Uterus (tissue), 4 donors: Measurements from ENCODE around the gene SPRR2G. TPM values are rescaled to one million over a fixed set of nuclear protein-coding genes. Genes with fewer than 3 reads are reported as not detected.
"Not testable (repeated sequence)": the region's sequence is repeated elsewhere in the genome, so short reads cannot be mapped to it uniquely, and the experiment has no call there.

Source experiments
- DNase-seq, 2 donors: peaks; one replicate each; pipeline ENCODE4 v3.0.0-alpha.2; 2019 to 2020
- H3K27ac ChIP-seq, 2 donors: fragments of 200-600 bp; sonication (generic); 1 replicate in 1 of 2; 2 replicates in 1 of 2; pipeline ENCODE4 v1.5.1; 2016 to 2018
- H3K27me3 ChIP-seq, 2 donors: fragments of 200-600 bp; sonication (generic); one replicate each; pipeline ENCODE4 v1.5.1; 2018 to 2019; ENCODE audit warnings: control low read depth in 1 of 2
- H3K36me3 ChIP-seq, 2 donors: fragments of 200-600 bp; sonication (generic); one replicate each; pipeline ENCODE4 v1.5.1; 2019; ENCODE audit warnings: control low read depth in 1 of 2
- H3K4me1 ChIP-seq, 2 donors: fragments of 200-600 bp; sonication (generic); one replicate each; pipeline ENCODE4 v1.5.1; 2018 to 2019; ENCODE audit warnings: control low read depth in 1 of 2
- H3K4me3 ChIP-seq, 2 donors: fragments of 200-600 bp; sonication (generic); 1 replicate in 1 of 2; 2 replicates in 1 of 2; pipeline ENCODE4 v1.5.1; 2018 to 2019; ENCODE audit warnings: mild to moderate bottlenecking in 1 of 2
- H3K9me3 ChIP-seq, 2 donors: fragments of 200-600 bp; sonication (generic); one replicate each; pipeline ENCODE4 v1.5.1; 2019; ENCODE audit warnings: control low read depth in 1 of 2
- POLR2A ChIP-seq, 2 donors: fragments of 450-650 bp; IDR thresholded peaks; one replicate each; pipeline ENCODE4 v1.6.1; 2016; ENCODE audit warnings: antibody characterized with exemption in 2 of 2, mild to moderate bottlenecking in 1 of 2, moderate library complexity in 1 of 2
- intact Hi-C: fragments of 100-400 bp; cut with DNase I; formaldehyde crosslinking; loops from one replicate; pipeline ENCODE4 v1.15.1; 2023; ENCODE audit warnings: low total_unique reads
- total RNA-seq, 4 donors: library from RNA; depleted of rRNA in 3 of 4; stranded (reverse); fragments of >200 nt in 3 of 4; gene quantifications; one replicate each; pipeline versions ENCODE4 v1.1.0 to v1.2.4, GENCODE V29; 2014 to 2023
- TF ChIP-seq, protein P1 (sequence below), 4 experiments: fragments of 200-600 bp in 2 of 4; fragments of 450-650 bp in 2 of 4; sonication (generic) in 2 of 4; IDR thresholded peaks; one replicate each; pipeline ENCODE4 v1.5.1; 2016 to 2019; ENCODE audit warnings: antibody characterized with exemption in 4 of 4, mild to moderate bottlenecking in 2 of 4, moderate library complexity in 1 of 4
- donor health status: DM: yes; HTN: yes; CAD: no.

SPRR2G gene
- not detected for total RNA-seq

DNA sequence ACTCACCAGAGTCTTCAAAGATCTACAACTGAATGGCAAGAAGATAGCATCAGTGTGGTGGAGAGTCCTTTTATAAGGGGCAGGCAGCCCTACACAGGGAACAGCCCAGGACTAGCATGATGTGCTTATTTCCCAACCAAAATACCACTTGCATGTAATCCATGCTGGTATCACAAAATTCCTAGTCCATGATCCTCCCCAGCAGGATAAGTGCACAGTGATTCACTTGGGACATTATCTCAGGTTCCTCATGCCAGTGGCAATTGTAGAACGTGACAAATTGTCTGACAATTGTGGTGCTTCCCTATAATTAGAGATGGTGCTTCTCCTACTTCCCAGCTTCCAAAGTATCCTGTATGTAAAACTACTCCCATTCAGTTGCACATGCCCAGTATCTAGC lies at the start of gene SPRR2G:
Gene SPRR2G (minus strand): TSS at position 45 of the 400 bp plus-strand sequence. CDS start 780 bp downstream, outside the sequence.
- Histone ChIP-seq H3K36me3 (no peaks in the 10 kb centered on the region), H3K4me3 (no peak within 1 kb of the TSS), H3K27me3 (no peaks in the 10 kb centered on the region), H3K4me1 (no peaks in the 10 kb centered on the region), H3K9me3 (no peaks in the 10 kb centered on the region), H3K27ac (no peak within 1 kb of the TSS)
- no peak for DNase-seq
- TF ChIP-seq, protein P1, sequence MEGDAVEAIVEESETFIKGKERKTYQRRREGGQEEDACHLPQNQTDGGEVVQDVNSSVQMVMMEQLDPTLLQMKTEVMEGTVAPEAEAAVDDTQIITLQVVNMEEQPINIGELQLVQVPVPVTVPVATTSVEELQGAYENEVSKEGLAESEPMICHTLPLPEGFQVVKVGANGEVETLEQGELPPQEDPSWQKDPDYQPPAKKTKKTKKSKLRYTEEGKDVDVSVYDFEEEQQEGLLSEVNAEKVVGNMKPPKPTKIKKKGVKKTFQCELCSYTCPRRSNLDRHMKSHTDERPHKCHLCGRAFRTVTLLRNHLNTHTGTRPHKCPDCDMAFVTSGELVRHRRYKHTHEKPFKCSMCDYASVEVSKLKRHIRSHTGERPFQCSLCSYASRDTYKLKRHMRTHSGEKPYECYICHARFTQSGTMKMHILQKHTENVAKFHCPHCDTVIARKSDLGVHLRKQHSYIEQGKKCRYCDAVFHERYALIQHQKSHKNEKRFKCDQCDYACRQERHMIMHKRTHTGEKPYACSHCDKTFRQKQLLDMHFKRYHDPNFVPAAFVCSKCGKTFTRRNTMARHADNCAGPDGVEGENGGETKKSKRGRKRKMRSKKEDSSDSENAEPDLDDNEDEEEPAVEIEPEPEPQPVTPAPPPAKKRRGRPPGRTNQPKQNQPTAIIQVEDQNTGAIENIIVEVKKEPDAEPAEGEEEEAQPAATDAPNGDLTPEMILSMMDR (IDR thresholded peaks at IDR 0.05), result no peak
- no peak for TF ChIP-seq POLR2A (IDR thresholded peaks at IDR 0.05)
- intact Hi-C loops, result no loop called here

DNA sequence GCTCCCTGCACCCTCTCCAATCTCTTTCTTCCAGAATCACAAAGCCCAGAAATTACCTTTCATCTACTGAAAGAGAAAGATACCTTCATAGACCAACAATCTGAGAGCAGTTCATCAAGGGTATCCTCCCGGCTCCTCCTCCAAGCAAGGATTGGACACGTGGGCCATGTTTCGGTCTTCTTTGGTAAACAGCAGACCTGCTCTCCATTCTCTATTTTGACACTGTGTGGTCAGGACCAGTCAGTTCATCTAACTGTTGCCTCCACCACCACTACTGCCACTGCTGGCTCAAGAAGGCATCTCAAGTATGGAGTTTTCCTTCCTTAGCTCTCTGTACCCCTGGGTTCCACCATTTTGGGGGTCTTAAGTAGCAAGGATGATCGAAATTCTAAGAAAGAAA lies 44.5 kb upstream of the SPRR2G start:
- no peak overlapping the region for H3K4me3 ChIP-seq
- no peak for TF ChIP-seq POLR2A (IDR thresholded peaks at IDR 0.05)
- TF ChIP-seq, protein P1 (IDR thresholded peaks at IDR 0.05), result no peak
- no peak for DNase-seq
- no peaks in the 10 kb centered on the region for H3K36me3 ChIP-seq
- intact Hi-C loops, result no loop called here
- H3K9me3 ChIP-seq, result no peaks in the 10 kb centered on the region
- H3K27me3 ChIP-seq, result no peaks in the 10 kb centered on the region
- no peaks in the 10 kb centered on the region for H3K4me1 ChIP-seq
- no peak overlapping the region for H3K27ac ChIP-seq

DNA sequence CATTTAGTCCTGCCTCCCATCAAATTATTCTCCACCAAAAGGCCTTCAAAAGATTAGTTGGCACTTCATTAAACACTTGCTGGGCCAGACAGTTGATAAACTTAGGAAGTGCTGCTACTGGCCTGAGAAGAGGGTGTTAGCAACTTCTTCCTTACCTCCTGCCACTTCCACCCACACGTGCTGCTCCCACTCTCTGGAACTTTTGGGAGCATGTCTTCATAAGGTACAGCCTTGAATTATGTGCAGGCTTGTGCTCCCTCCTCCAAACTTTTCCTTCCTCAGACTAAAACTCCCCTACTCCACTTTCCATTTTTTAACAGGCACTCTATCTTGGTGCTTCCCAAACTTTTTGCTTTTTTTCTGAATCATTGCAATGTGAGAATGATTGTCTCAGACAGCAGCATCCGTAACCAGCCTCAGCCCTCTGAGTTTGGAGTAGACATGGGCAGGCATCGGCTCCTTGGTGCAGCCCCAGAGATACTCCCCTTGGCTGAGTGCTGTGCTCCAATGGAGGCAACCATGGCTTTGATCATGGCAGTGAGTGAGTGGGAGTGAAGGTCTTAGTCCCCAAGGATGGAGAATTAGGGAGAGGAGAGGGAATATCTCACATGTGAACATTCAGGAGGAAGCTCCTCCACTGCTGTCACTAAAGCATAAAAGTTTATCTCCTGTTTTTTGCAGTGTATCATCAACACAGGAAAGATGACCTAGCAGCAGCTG lies 43.8 kb upstream of the SPRR2G start:
- TF ChIP-seq POLR2A (IDR thresholded peaks at IDR 0.05), result no peak
- TF ChIP-seq, protein P1 (IDR thresholded peaks at IDR 0.05), result no peak
- Histone ChIP-seq H3K9me3 (no peaks in the 10 kb centered on the region), H3K4me3 (no peak overlapping the region), H3K36me3 (no peaks in the 10 kb centered on the region), H3K27ac (no peak overlapping the region), H3K4me1 (no peaks in the 10 kb centered on the region), H3K27me3 (no peaks in the 10 kb centered on the region)
- intact Hi-C loops, result no loop called here
- DNase-seq, result no peak

DNA sequence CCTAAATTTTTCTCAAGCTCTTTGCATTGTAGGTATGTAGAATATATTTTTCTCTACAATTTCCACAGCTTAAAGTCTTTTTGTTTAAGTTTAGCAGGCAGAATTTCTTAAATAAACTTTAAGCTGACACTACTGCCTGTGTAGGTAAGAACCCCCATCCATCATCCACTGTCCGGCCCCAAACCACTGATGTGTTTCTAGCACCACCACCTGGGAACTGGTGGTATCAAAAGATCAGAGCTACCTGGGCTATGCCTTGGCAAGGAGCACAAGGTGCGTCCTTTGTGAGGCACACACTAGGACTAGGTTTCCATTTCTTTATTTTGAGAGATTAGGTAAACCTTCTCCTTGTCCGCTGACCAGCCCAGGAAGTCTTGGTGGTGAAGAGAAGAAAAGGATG lies 42.0 kb upstream of the SPRR2G start:
- no peak overlapping the region for H3K4me3 ChIP-seq
- H3K4me1 ChIP-seq, result no peaks in the 10 kb centered on the region
- intact Hi-C loops, result no loop called here
- H3K27ac ChIP-seq, result no peak overlapping the region
- H3K36me3 ChIP-seq, result no peaks in the 10 kb centered on the region
- TF ChIP-seq, protein P1 (IDR thresholded peaks at IDR 0.05), result no peak
- no peak for TF ChIP-seq POLR2A (IDR thresholded peaks at IDR 0.05)
- H3K9me3 ChIP-seq, result no peaks in the 10 kb centered on the region
- no peak for DNase-seq
- no peaks in the 10 kb centered on the region for H3K27me3 ChIP-seq

DNA sequence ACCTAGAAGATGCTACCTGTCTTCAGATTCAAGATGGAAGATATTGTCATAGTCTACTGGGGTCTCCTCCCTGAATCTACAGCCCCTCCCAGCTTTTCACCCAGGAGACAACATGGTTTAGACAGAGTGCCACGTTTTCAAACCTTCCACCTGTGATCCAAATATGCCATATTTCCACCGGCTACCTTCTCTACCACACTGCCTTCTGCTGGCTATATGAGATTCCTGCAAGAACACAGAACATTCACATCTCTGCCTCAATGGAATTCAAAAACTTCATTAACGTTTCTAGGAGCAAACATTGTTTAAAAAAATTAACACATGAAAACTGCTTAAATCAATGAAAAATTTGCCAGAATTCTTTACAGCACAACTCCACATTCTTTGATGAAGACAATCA lies 39.7 kb upstream of the SPRR2G start:
- Histone ChIP-seq H3K4me3 (no peak overlapping the region), H3K4me1 (no peaks in the 10 kb centered on the region), H3K27me3 (no peaks in the 10 kb centered on the region), H3K27ac (no peak overlapping the region), H3K36me3 (no peaks in the 10 kb centered on the region), H3K9me3 (no peaks in the 10 kb centered on the region)
- no peak for TF ChIP-seq POLR2A (IDR thresholded peaks at IDR 0.05)
- TF ChIP-seq, protein P1 (IDR thresholded peaks at IDR 0.05), result no peak
- DNase-seq, result no peak
- intact Hi-C loops, result no loop called here

DNA sequence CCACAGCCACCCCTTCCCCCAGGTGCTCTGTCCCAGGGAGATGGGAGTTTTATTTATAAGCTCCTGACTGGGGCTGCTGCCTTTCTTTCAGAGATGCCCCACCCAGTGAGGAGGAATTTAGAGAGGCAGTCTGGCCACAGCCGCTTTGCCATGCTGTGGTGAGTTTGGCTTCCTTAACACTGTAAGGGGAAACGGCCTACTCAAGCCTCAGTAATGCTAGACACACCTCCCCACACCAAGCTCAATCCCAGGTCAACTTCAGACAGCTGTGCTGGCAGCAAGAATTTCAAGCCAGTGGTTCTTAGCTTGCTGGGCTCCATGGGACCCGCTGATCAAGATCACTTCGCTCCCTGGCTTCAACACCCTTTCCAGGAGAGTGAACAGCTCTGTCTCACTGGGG lies 37.6 kb upstream of the SPRR2G start:
- H3K9me3 ChIP-seq, H3K4me3 ChIP-seq, DNase-seq, H3K4me1 ChIP-seq, H3K27ac ChIP-seq, H3K36me3 ChIP-seq, intact Hi-C loops, H3K27me3 ChIP-seq: not testable (repeated sequence)
